NCI-H526 treated with DMSO at 0.1 percent for 48 hours (cell line): ENCODE data around the gene ZNF653.
"Not testable (repeated sequence)": the region's sequence is repeated elsewhere in the genome, so short reads cannot be mapped to it uniquely, and the experiment has no call there.

Source experiments
- DNase-seq: peaks from one replicate; lab custom pipeline; 2025; lab: John Stamatoyannopoulos, UW

ZNF653 gene

DNA sequence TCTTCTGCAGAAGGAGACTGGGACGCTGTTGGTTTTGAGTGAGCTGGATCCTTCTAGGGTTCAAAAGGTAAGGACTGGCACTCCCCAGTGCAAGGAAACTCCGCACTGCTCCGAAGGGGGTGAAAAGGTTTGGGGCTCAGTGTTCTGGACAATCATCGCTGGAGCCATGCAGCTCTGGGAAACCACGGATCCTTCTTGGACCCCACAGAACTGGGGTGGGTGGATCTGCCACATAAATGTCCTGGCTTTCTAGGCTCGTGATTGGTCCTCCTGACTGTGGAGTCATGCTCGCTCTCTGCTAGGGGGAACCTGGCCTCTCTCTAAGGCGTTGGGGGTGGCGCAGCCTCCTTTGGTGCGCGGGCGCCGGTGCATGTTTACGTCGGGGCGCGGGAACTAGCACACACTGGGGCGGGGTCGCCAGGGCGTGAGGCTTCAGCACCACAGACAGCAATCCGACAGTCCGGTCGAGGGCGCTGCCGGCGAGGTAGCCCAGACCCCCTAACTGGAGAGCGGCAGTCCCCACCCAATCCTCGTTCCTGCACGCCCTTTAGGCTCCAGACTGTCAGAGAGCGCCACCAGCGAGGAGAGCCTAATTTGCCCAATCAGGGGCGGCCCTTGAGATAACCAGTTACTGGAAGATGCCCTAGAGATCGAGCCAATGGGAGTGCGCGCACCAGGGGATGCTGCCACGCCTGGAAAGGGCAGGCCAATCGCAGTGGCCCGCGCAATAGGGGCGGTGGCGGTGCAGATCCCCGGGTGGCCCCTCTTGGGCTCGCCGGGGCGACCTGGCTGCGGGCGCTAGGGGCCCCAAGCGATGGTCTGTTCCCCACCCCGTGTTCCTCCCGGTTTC is 23.9 kb downstream of the ZNF653 start:
- peak; percentile 58 for DNase-seq

DNA sequence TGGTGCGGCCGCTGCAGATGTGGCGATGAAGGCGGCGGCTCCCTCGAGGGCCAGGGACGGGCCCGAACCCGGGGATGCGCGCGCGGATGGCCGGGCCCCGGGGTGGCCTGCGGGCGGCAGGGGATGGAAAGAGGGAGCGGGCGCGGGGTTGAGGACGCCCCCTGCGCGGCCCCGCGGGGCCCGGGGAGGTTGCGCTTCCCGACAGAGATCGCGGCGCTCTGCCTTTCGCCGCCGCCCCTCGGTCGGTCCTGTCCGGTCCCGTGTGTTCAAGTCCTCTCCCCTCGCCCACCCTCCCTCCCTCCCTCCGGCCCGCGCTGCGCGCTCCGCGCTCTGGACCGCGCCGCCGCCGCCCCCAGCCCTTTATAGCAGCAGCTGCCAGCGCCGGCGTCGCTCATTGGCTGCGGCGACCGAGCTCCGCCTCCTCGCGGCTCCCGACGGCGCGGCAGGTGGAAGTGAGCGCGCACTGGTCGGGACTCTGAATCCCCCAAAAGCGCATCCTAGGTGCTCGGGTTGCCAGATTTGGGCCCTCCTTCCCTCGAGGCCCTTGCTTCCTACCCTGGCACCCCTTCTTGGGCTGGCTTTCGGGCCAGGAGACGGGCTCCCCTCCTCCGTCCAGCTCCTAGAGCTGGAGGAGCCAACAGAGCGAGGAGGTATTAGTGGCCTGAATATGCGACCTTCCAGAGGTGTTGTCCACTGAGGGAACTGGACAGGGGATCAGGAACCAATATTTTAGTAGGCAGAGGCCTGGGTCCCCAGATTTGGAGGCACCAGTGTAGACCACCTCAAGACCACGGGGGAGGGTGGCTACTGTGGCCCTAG is 24.7 kb downstream of the ZNF653 start, which contains the start of gene ELAVL3:
Gene ELAVL3 (minus strand): TSS at position 332 of the 819 bp plus-strand sequence. CDS start 438 bp downstream, outside the sequence.
- DNase-seq, result no peak

DNA sequence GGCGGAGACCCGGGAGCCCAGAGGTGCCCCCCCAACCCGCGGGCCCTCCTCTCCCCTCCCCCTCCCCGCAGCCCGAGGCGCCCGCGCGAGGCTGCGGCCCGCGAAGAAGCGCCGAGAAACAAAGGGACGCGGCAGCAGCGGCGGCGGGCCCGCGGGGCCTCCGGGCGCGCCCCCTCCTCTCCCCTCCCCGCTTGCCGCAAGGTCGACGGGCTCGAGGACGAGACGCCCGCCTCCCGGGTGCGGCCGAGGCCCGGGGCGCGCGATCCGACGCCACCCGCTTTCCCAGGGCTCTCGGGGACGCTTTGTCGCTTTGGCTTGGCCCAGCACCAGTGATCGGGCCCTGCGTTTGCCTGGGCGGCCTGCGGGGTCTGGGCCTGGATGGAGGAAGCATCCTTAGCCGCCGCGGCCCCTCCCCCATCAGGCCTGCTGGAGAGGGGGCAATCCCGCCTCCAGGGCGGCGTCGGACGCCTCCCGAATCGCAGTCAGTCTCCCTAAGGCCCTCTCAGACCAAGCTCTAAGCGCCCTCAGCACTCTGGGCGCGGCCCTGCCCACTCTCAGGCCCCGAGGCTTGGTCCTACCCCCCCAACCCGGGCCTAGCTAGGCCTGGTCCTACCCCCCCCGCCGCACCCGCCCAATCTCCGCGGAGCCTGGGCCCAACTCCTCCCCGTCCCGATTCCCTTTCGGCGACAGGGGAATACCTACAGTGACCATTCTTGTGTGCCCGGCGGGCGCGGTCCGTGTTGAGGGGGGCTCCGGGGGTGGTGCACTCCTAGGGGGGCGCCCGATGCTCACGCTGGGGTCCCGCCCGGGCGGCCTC is 25.5 kb downstream of the ZNF653 start:
- no peak for DNase-seq

DNA sequence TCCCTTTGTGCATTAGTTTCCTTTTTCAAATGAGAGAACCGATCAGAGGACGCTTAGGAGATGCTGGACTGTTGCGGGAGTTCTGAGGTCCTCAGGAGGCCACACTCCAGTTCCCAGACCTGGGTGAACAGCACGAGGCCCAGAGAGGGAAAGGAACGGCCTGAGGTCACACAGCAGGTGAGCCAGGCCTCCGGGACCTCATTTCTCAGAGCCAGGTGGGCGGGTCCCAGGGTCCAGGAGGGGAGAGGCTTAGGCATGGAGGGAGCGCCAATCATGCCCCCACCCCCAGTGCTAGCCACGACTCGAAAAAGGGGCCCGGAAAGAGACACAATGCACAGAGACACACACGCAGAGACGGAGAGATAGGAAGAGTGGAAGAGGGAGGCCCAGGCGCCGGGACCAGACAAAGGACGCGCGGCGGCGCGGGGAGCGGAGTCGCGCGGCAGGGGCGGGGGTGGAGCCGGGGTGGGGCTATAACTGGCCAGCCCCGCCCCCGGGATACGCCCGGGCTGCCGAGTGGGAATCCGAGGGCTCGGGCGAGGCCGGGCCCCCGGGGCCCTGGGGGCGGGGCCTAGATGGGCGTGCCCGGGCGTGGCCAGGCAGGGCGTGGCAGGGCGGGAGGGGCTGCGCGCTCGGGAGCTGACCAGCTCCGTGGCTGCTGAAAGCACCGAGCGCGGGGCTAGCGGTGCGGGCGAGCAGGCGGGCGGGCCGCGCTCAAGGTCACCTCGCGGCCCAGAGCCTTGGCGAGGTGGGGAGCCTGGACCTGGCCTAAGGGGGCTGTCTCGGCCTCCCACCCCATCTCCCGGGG is 26.3 kb downstream of the ZNF653 start:
- DNase-seq, result peak; percentile 42

DNA sequence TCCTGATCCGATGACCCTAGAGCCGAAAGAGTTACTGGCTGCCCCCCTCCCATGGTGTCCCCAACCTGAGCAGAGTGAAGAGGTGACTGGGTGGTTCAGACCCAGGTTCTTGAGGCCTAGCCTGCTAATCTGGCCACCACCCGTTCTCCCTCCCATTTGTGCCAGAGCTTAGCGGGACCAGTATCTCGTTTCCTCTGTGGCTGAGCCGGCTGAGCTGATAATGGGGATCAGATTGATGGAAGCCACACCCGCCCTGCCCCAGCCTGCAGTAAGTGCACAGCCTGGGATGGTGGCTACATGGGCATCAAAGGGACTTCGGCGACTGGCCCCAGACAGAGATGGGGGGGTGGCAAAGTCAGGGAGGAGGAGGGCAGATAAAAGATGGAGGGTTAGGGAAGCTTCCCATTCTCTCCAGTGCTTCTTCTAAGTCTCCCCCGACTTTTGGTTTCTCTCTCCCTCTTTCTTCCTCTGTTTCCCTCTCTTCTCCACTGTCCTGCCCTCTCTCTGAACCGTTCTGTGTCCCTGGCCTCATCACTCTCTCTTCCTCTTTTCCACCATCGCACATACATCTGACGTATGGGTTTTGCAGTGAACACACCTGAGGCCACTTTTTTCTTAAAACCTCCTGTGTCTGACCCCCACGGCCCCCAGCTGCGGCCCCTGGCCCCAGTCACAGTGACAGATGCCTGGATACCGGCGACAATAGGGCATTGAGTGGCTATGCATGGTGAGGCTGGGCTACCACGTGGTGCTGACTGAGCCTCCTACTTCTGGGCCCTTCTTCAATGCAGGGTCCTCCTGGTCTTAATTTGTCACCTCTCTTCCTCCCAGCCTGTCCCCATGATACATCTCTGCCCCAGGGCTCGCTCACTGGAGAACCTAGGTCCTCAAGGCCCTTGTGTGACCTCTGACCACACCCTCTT is 27.2 kb downstream of the ZNF653 start:
- no peak for DNase-seq

DNA sequence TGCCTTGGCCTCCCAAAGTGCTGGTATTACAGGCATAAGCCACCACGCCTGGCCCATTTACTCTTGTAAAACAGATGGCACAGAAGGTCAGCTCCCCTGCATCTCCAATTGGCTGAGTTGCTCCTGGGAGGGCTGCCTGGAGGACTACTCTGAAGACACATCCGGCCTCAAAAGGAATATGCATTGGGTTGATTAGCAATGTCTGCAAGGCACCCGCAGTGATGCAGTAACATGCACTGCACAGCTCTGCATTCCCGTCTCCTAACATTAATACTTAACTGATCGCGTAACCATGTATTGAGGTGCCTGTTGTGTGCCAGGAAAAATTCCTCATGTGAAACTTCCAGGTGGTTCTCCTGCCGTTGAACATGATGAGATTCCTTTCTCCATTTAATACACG is 29.8 kb downstream of the ZNF653 start:
- no peak for DNase-seq

DNA sequence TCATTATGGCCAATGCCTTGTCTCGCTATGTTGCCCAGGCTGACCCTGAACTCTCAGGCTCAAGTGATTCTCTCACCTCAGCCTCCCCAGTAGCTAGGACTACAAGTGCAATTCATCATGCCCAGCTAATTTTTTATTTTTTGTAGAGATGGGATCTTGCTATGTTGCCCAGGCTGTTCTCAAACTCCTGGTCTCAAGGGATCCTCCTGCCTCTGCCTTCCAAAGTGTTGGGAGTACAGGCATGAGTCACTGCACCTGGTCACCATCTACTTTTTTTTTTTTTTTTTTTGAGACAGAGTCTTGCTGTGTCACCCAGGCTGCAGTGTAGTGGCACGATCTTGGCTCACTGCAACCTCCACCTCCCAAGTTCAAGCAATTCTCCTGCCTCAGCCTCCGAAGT is 30.3 kb downstream of the ZNF653 start:
- not testable (repeated sequence) for DNase-seq

DNA sequence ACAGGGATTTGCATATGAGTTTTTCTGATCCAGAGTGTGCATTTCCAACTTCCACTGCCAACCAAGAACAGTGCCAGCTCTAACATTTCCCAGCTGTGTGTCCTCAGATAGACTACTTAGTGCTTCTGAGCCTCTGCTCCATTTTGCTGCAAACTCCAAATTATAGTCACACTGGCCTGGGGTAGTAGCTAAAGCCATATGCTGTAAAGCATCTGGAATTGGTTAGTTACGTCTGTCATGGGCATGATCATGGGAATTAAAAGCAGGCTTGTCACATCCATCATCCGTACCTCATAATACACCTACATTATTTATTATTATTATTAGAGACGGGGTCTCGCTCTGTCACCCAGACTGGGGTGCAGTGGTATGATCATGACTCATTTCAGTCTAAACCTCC is 31.9 kb downstream of the ZNF653 start:
- DNase-seq, result no peak

DNA sequence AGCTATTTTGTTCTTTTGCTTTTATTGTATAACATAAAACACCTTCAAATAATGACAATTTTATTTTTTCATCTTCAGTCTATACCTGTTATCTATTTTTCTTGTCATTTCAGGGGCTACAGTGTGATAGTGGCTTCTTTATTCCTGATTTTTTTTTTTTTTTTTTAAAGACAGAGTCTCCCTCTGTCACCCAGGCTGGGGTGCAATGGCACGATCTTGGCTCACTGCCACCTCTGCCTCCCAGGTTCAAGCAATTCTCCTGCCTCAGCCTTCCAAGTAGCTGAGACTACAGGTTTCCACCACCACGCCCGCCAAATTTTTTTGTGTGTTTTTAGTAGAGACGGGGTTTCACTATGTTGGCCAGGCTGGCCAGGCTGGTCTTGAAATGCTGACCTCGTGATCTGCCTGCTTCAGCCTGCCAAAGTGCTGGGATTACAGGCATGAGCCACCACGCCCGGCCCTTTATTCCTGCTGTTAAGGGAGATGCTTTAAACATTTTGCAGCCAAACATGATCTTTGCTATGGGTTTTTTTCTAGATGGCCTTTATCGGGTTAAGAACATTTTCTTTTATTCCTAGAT is 37.3 kb downstream of the ZNF653 start:
- not testable (repeated sequence) for DNase-seq

DNA sequence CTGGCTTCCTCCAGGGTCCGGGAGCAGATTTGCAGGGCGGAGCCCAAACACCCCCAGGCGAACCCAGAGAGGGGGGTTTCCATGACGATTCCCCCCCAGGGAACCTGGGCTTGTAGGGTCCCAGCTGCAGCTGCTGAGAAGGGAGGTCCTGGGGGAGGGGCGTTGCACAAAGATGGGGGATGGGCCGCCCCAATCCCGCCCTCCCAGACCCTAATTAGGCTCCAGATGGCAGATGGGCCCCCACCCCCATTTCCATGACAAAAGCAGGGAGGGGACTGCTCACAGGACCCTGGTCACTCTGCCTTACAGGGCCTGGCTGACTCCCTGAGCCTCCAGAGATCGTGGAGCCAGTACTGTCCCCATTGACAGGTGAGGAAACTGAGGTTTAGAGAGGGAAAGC is 40.0 kb downstream of the ZNF653 start:
- no peak for DNase-seq

DNA sequence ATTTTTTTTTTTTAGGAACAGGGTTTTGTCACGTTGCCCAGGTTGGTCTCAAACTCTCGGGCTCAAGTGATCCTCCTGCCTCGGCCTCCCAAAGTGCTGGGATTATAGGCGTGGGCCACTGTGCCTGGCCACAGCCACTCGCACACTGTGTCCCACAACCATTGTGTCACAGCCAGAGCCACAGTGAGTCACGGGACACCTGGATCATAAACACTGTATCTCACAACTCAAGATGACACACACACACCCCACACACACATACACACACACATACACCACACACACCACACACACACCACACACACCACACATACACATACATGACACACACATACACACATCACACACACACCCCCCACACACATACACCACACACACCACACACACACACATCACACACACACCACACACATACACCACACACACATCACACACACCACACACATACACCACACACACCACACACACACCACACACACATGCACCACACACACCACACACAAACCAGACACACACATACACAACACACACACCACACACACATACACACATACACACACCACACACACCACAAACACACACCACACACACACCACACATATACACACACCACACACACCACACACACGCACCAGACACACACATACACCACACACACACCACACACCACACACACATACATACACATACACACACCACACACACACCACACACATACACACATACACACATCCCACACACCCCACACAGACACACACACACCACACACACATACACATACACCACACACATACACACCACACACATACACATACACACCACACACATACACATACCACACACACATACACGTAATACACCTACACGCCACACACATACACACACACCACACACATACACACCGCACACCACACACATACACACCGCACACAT is 41.0 kb downstream of the ZNF653 start:
- DNase-seq, result no peak

DNA sequence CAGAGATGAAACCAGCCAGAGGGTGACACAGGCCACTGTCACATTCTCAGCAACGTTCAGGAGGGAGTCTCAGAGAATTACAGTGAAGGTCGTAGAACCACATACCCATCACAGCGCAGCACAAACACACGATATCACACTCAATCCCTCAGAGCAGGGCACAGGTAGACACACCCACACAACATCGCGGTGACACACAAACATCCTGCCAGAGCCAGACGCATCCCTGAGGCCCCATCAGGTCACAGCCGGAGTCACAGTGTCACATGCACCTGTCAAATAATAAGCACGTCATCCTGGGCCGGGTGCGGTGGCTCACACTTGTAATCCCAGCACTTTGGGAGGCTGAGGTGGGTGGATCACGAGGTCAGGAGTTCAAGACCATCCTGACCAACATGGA is 42.2 kb downstream of the ZNF653 start:
- no peak for DNase-seq

DNA sequence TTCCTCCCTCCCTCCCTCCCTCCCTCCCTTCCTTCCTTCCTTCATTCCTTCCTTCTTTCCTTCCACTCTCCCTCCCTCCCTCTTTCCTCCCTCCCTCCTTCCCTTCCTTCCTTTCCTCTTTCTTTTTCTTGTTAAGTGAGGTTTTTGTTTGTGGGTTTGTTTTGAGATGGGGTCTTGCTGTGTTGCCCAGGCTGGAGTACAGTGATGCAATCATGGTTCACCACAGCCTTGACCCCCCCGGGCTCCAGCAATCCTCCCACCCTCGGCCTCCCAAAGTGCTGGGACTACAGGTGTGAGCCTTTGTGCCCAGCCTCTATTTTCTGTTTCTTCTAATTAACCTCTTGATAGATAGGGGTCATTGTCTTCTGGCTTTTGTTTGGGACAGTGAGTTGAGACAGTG is 44.2 kb downstream of the ZNF653 start:
- no peak for DNase-seq

DNA sequence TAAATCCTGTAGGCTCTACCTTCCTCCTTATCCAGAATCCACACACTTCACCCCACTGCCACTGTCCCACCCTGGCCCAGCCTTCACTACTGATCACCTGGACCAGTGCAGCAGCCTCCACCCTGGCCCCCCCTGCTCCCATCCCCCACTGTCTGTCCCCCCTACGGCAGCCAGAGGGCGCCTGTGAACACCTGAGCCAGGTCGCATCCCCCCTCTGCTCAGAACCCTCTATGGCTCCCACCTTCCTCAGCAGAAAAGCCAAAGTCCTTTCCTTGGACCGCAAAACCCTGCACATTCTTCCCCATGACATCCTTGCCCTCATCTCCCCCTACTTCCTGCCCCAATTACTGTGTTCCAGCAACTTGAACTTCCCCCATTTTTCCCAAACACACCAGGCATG is 45.4 kb downstream of the ZNF653 start:
- no peak for DNase-seq

DNA sequence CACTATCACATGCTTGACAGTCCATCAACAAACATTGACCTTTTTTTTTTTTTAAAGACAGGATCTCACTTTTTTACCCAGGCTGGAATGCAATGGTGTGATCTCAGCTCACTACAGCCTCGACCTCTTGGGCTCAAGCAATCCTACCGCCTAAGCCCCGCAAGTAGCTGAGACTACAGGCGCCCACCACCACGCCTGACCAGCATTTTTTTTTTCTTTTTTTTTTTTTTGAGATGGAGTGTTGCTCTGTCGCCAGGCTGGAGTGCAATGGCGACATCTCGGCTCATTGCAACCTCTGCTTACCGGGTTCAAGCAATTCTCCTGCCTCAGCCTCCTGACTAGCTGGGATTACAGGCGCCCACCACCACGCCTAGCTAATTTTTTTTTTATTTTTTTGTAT is 46.7 kb downstream of the ZNF653 start:
- not testable (repeated sequence) for DNase-seq

DNA sequence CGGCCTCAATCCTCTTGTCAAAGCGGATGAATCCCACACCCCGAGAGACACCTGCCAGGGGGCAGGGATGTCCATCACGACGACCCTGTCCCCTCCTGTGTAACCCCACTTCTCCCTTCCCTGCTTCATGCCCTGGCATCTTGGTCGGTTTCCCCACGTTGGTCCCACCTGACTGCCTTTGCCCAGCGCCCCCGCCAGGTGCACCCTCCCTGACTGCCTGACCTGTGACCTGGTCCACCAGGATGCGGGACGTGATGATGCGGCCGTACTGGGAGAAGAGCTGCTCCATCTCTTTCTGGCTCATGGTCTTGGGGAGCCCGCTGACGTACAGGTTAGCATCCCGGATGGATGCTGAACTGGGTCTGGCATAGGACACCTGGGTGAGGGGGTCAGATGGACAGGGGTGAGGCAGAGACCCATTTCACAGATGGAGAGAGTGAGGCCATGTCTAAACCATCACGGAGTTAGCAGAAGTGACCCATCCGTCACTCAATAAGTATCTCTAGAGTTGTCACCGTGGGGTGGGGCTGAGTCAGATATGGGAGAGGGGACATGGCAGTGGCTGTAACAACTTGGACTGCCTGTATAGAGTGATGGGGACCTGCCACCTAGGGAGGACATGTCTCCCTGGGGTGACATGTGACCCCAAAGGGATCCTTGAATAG is 47.3 kb downstream of the ZNF653 start:
- DNase-seq, result no peak

DNA sequence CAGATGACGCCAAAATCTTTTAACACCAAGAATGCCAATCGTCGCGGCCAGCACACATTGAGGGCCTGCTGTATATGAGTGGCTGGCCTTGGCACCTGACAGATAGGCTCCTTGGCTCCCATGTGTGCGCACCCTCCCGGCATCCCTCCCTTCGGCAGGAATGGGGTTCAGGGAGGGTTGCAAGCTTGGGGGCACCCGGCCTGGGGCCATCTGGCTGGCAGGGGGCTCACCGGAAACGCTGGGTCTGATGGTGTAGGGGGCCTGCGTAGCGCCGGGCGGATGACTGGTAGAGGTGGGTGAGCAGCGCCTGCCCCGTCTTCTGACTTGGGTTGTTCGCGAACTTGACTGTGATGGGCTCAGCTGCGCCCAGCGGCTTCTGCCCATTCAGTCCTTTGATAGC is 47.8 kb downstream of the ZNF653 start:
- no peak for DNase-seq

DNA sequence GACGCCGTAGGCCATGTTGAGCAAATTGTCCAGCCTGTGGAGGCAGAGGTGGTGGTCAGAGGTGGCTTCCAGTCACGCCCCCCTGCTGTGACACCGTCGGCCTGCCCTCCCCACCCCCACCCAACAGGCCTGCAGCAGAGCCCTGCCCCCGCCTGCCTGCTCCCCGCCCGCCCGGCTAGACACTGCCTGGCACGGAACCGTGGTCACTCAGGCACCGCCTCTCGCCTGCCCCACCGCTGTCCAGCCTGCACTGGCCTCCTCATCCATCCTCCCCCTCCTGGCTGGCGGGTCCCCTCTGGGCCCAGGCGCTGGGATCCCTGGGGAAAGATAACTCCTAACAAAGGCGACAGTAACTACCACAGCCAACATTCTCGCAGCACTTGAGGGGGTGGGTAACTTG is 48.5 kb downstream of the ZNF653 start:
- no peak for DNase-seq
